Neuronal stem cell (in vitro differentiated cells): ENCODE measurements around the gene SBNO2.

Experiments
- DNase-seq: peaks from one replicate; pipeline ENCODE4 v3.0.0-alpha.2; 2013; ENCODE audit warnings: low spot score
- H2AFZ ChIP-seq: one replicate; pipeline ENCODE4 v1.6.1; 2013; ENCODE audit warnings: mild to moderate bottlenecking, low read length, inconsistent platforms
- H2AK5ac ChIP-seq: 2 replicates; pipeline ENCODE4 v1.6.1; 2013; ENCODE audit warnings: low read depth, mild to moderate bottlenecking, inconsistent platforms, low read length, moderate library complexity, mixed read lengths
- H2BK120ac ChIP-seq: 2 replicates; pipeline ENCODE4 v1.6.1; 2013; ENCODE audit warnings: low read depth, mild to moderate bottlenecking, inconsistent platforms, low read length, moderate library complexity, mixed read lengths
- H2BK12ac ChIP-seq: one replicate; pipeline ENCODE4 v1.6.1; 2013; ENCODE audit warnings: low read length, inconsistent platforms
- H2BK15ac ChIP-seq: 2 replicates; pipeline ENCODE4 v1.6.1; 2013; ENCODE audit warnings: mild to moderate bottlenecking, low read length, inconsistent platforms, mixed read lengths
- H2BK5ac ChIP-seq: one replicate; pipeline ENCODE4 v1.6.1; 2013; ENCODE audit warnings: inconsistent platforms, mild to moderate bottlenecking, low read length, moderate library complexity
- H3K14ac ChIP-seq: one replicate; pipeline ENCODE4 v1.6.1; 2013; ENCODE audit warnings: low read length, inconsistent platforms
- H3K18ac ChIP-seq: 2 replicates; pipeline ENCODE4 v1.6.1; 2013; ENCODE audit warnings: low read length, inconsistent platforms
- H3K23ac ChIP-seq: 2 replicates; pipeline ENCODE4 v1.6.1; 2013; ENCODE audit warnings: low read depth, mild to moderate bottlenecking, mixed read lengths, low read length, inconsistent platforms; ENCODE audit not compliant: poor library complexity
- H3K27ac ChIP-seq: replicated peaks from 3 replicates; pipeline ENCODE4 v1.5.1; 2013; ENCODE audit warnings: low read length, inconsistent platforms
- H3K27me3 ChIP-seq, 3 experiments: 2 replicates each; pipeline ENCODE4 v1.6.1; 2013; ENCODE audit warnings: low read length in 3 of 3, mild to moderate bottlenecking in 2 of 3, inconsistent platforms in 1 of 3, low read depth in 1 of 3, mixed read lengths in 1 of 3, moderate library complexity in 1 of 3; ENCODE audit not compliant: control insufficient read depth in 3 of 3, insufficient read depth in 3 of 3
- H3K36me3 ChIP-seq, 2 donors: replicated peaks in 1 of 2; 2 replicates each; pipeline ENCODE4 v1.6.1; 2013; ENCODE audit warnings: low read length in 2 of 2; ENCODE audit not compliant: control insufficient read depth in 2 of 2, insufficient read depth in 2 of 2
- H3K4ac ChIP-seq: 2 replicates; pipeline ENCODE4 v1.6.1; 2013; ENCODE audit warnings: inconsistent platforms, mild to moderate bottlenecking, low read length, moderate library complexity
- H3K4me1 ChIP-seq, 2 donors: 1 replicate in 1 of 2; 2 replicates in 1 of 2; pipeline ENCODE4 v1.6.1; 2013; ENCODE audit warnings: low read length in 2 of 2, low read depth in 1 of 2; ENCODE audit not compliant: control insufficient read depth in 2 of 2, insufficient read depth in 1 of 2
- H3K4me2 ChIP-seq: one replicate; pipeline ENCODE4 v1.6.1; 2013; ENCODE audit warnings: mild to moderate bottlenecking, low read length, inconsistent platforms; ENCODE audit not compliant: insufficient read depth, poor library complexity, severe bottlenecking
- H3K4me3 ChIP-seq, 2 donors: 2 replicates each; pipeline ENCODE4 v1.5.1; 2013; ENCODE audit warnings: low read length in 2 of 2, mild to moderate bottlenecking in 2 of 2, inconsistent platforms in 1 of 2, moderate library complexity in 1 of 2
- H3K79me1 ChIP-seq: one replicate; pipeline ENCODE4 v1.6.1; 2013; ENCODE audit warnings: low read depth, mild to moderate bottlenecking, inconsistent platforms, low read length, moderate library complexity
- H3K9ac ChIP-seq: one replicate; pipeline ENCODE4 v1.6.1; 2013; ENCODE audit warnings: mild to moderate bottlenecking, low read depth, low read length, inconsistent platforms; ENCODE audit not compliant: poor library complexity
- H3K9me3 ChIP-seq, 2 donors: replicated peaks in 1 of 2; 2 replicates each; pipeline versions ENCODE3 to v1.6.1; 2013; ENCODE audit warnings: low read length in 2 of 2, mild to moderate bottlenecking in 2 of 2, inconsistent platforms in 1 of 2, low read depth in 1 of 2, mixed read lengths in 1 of 2, moderate library complexity in 1 of 2; ENCODE audit not compliant: control insufficient read depth in 2 of 2, insufficient read depth in 1 of 2
- H4K8ac ChIP-seq: one replicate; pipeline ENCODE4 v1.6.1; 2013; ENCODE audit warnings: low read depth, mild to moderate bottlenecking, inconsistent platforms, low read length, moderate library complexity
- H4K91ac ChIP-seq: one replicate; pipeline ENCODE4 v1.6.1; 2013; ENCODE audit warnings: low read length, low read depth, mild to moderate bottlenecking, inconsistent platforms; ENCODE audit not compliant: poor library complexity
- WGBS, 2 donors: extraction: QIAGEN DNeasy Blood & Tissue Kit; methylation state at CpG; one replicate each; pipeline ENCODE4 v1.1.7; 2013; ENCODE audit warnings: missing lambda C conversion rate in 2 of 2, mixed read lengths in 1 of 2; ENCODE audit not compliant: insufficient read length in 2 of 2, insufficient replicate concordance in 1 of 2; ENCODE audit errors: extremely low coverage in 2 of 2; 5-methylcytosine and 5-hydroxymethylcytosine counted together

SBNO2 gene

GRCh38 chr19:1122021-1122971, 51.8 kb downstream of the SBNO2 start:
- 86% methylated on average over 1 of the region's 63 CpGs; no CpG with 5 or more reads in 1 of the 2 donors for WGBS, 2 donors

GRCh38 chr19:1121395-1121794, 52.7 kb downstream of the SBNO2 start:
- Histone ChIP-seq H3K18ac (no peak overlapping the region), H3K23ac (no peak overlapping the region), H2BK12ac (no peak overlapping the region), H4K8ac (no peak overlapping the region), H3K9me3 (no peaks in the 10 kb centered on the region), H3K27me3 (no peaks in the 10 kb centered on the region), H3K14ac (peak overlapping the region; percentile 38), H3K4ac (no peak overlapping the region), H3K4me3 (no peak overlapping the region), H3K4me1 (no peaks in the 10 kb centered on the region), H3K79me1 (peaks cover 6% of the 10 kb centered on the region), H2BK15ac (no peak overlapping the region), H4K91ac (no peak overlapping the region), H3K4me2 (no peak overlapping the region), H2BK5ac (no peak overlapping the region), H3K9ac (peak overlapping the region; percentile 4), H3K36me3 (peaks cover 23 to 87% of the 10 kb centered on the region in 2 donors), H3K27ac (no peak overlapping the region), H2AFZ (no peak overlapping the region), H2AK5ac (no peak overlapping the region), H2BK120ac (no peak overlapping the region)
- DNase-seq = no peak
- no CpG with 5 or more reads among the region's 10 CpGs for WGBS, 2 donors

More at GRCh38 chr19:1122021-1122971, 51.8 kb downstream of the SBNO2 start:
- DNase-seq = no peak
- Histone ChIP-seq H2BK120ac (no peak overlapping the region), H4K8ac (no peak overlapping the region), H3K4me3 (no peak overlapping the region), H2AK5ac (peak overlapping the region; percentile 75), H3K9me3 (no peaks in the 10 kb centered on the region), H3K18ac (no peak overlapping the region), H4K91ac (no peak overlapping the region), H3K36me3 (peaks cover 21 to 87% of the 10 kb centered on the region in 2 donors), H3K79me1 (peaks cover 8% of the 10 kb centered on the region), H3K14ac (peak overlapping the region; percentile 47), H3K4ac (no peak overlapping the region), H3K27ac (no peak overlapping the region), H3K4me2 (no peak overlapping the region), H2BK15ac (no peak overlapping the region), H3K23ac (peak overlapping the region; percentile 97), H2BK12ac (peak overlapping the region; percentile 46), H3K27me3 (no peaks in the 10 kb centered on the region), H2AFZ (no peak overlapping the region), H3K9ac (peak overlapping the region; percentile 44), H2BK5ac (no peak overlapping the region), H3K4me1 (no peaks in the 10 kb centered on the region)

- H2AFZ ChIP-seq = no peak overlapping the region
- H3K79me1 ChIP-seq = peaks cover 4% of the 10 kb centered on the region
- no peak overlapping the region for H3K4ac ChIP-seq
- no peaks in the 10 kb centered on the region for H3K9me3 ChIP-seq
- H2AK5ac ChIP-seq = peak overlapping the region; percentile 46
- H3K9ac ChIP-seq = no peak overlapping the region
- no peaks in the 10 kb centered on the region for H3K4me1 ChIP-seq
- no peak overlapping the region for H3K27ac ChIP-seq
- no peak overlapping the region for H3K23ac ChIP-seq
- no peak overlapping the region for H4K91ac ChIP-seq
- H3K27me3 ChIP-seq = no peaks in the 10 kb centered on the region
- H3K4me2 ChIP-seq = no peak overlapping the region
- H3K4me3 ChIP-seq = no peak overlapping the region
- WGBS, 2 donors = no CpG with 5 or more reads among the region's 50 CpGs
- H2BK120ac ChIP-seq = no peak overlapping the region
- H4K8ac ChIP-seq = no peak overlapping the region
- H3K14ac ChIP-seq = peak overlapping the region; percentile 82
- H2BK5ac ChIP-seq = no peak overlapping the region
- H2BK15ac ChIP-seq = no peak overlapping the region
- no peak overlapping the region for H2BK12ac ChIP-seq
- peak overlapping the region; percentile 57 for H3K18ac ChIP-seq
- no peak for DNase-seq
- peaks cover 22 to 83% of the 10 kb centered on the region in 2 donors for H3K36me3 ChIP-seq
Observed at GRCh38 chr19:1119475-1120217, 54.4 kb downstream of the SBNO2 start.

DNA sequence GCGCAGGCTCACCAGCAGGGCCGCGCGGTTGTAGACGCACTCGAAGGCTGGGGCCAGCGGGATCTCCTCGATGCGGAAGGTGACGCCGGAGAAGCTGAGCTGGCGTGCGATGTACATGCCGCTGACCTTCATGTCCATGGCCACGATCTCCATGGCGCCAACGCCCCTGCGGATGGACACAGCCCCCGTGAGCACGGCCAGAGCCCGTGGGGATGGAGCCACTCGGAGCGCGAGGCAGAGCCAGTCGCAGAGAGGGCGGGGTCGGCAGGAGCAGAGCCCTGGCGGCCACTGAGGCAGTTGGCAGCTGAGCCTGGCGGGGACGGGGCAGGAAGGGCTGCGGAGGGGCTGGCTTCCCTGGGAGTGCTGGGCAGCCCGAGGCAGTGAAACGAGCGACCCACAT, 55.1 kb downstream of the SBNO2 start:
- H3K36me3 ChIP-seq = peaks cover 21 to 83% of the 10 kb centered on the region in 2 donors
- H3K4ac ChIP-seq = no peak overlapping the region
- H3K27me3 ChIP-seq = no peaks in the 10 kb centered on the region
- H3K4me2 ChIP-seq = no peak overlapping the region
- WGBS, 2 donors = no CpG with 5 or more reads among the region's 34 CpGs
- no peak overlapping the region for H3K27ac ChIP-seq
- H3K4me1 ChIP-seq = no peaks in the 10 kb centered on the region
- no peaks in the 10 kb centered on the region for H3K9me3 ChIP-seq
- H4K8ac ChIP-seq = no peak overlapping the region
- H3K4me3 ChIP-seq = no peak overlapping the region
- no peak overlapping the region for H2BK15ac ChIP-seq
- H2BK5ac ChIP-seq = peak overlapping the region; percentile 5
- peak overlapping the region; percentile 21 for H3K9ac ChIP-seq
- no peak overlapping the region for H3K14ac ChIP-seq
- no peak overlapping the region for H4K91ac ChIP-seq
- H2BK120ac ChIP-seq = no peak overlapping the region
- H2AFZ ChIP-seq = no peak overlapping the region
- DNase-seq = no peak
- no peak overlapping the region for H2BK12ac ChIP-seq
- H2AK5ac ChIP-seq = no peak overlapping the region
- H3K23ac ChIP-seq = peak overlapping the region; percentile 85
- peaks cover 4% of the 10 kb centered on the region for H3K79me1 ChIP-seq
- peak overlapping the region; percentile 64 for H3K18ac ChIP-seq
